Measurements from ENCODE around the gene PALM3.
"Not testable (repeated sequence)": the region's sequence is repeated elsewhere in the genome, so short reads cannot be mapped to it uniquely, and the experiment has no call there.

Gene PALM3

DNA sequence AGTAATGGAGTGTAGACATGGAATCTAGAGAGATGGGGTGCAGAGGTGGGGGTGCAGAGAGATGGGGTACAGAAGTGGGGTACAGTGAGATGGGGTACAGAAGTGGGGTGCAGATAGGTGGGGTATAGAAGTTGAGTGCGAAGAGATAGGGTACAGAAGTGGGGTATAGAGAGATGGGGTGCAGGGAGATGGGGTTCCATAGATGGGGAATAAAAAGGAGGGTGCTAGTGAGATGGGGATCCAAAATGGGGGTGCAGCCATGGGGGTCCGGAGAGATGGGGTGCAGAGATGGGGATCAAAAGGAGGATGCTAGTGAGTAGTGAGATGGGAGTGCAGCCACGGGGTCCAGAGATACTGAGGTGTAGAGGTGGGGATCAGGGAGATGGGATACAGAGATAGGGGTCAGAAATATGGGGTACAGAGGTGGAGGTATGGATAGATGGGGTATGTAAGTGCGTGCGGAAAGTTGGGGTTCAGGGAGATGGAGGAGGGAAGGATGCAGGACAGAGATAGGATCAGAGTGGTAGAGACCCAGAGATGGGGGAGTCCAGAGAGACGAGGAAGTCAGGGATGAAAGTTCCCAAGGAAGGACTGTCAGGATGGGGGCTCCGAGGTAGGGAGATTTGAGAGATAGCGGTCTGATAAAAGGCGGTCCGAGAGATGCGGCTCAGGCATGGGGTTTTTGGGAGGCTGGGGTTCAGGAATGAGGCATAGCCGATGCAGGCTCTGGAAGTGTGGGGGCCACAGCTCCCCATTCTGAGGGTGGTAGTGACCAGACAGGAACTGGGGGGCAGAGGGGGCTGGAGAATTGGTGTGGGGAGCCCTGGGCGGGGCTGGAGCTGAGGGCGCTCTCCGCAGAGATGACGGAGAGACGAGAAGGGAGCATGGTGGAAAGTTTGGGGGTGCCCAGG lies 3.4 kb downstream of the PALM3 start:
- Mint-ChIP-seq H3K27me3 (peaks cover 74% of the 10 kb centered on the region), H3K27ac (no peak overlapping the region), H3K4me1 (ENCODE audit: low read depth) (peaks cover 28% of the 10 kb centered on the region), H3K9me3 (no peaks in the 10 kb centered on the region), H3K36me3 (ENCODE audit: low read depth) (no peaks in the 10 kb centered on the region), H3K4me3 (no peak overlapping the region)
- intact Hi-C loops (cut with micrococcal nuclease), result no loop called here

DNA sequence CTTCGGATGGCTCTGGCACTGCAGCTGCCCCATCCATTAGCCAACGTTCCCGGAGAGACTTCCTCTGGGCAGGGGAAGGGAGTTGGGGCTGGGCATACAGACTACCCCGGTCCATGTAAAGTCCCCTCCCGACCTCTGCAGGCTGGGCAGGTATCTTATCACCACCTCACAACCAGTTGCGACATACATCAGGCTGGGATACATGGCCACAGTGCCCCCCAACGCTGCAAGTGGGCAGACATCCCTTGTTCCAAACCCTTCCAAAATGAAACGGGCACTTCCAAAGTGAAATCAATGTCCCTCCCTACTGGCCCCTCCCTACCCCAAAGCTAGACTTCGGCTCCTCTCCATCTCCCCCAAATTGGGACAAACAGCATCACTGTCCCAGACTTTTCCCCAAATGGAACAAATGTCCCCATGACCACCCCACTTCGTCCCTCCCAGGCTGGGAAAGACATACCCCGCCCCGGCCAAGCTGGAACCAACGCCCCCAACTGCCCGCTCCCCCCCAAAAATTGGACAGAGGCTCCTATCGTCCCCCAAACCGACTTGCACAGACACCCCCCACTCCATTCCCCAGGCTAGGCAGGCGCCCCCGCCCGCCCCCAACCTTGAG lies 5.0 kb downstream of the PALM3 start:
- Mint-ChIP-seq H3K4me1 (ENCODE audit: low read depth) (peaks cover 28% of the 10 kb centered on the region), H3K36me3 (ENCODE audit: low read depth) (peaks cover 11% of the 10 kb centered on the region), H3K27ac (no peak overlapping the region), H3K4me3 (no peak overlapping the region), H3K9me3 (no peaks in the 10 kb centered on the region), H3K27me3 (peaks cover 73% of the 10 kb centered on the region)
- intact Hi-C loops (cut with micrococcal nuclease), result no loop called here

DNA sequence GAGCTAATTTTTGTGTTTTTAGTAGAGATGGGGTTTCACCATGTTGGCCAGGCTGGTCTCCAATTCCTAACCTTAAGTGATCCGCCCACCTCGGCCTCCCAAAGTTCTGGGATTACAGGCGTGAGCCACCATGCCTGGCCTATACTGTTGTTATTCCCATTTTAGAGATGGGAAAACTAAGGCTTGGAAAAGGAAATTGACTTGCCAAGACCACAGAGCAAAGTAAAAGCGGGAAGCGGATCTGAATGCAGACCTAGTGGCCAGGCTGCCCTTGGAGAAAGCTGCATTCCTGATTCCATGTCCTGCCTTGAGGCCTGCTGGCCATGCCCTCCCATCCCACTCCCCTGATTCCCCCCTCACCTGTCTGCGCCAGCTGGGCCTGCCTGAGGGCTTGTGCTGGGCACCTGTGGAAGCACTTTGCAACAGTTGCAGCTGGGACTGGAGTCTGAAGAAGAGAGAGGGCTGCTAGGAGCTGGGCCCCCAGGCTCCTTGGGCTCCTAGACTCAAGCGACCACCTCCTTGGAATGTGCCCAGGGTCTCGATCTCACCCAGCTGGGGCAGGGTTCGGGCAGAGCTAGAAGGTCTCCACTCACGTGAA lies 5.7 kb downstream of the PALM3 start:
- no peak overlapping the region for H3K27ac Mint-ChIP-seq
- H3K9me3 Mint-ChIP-seq, result no peaks in the 10 kb centered on the region
- peaks cover 67% of the 10 kb centered on the region for H3K27me3 Mint-ChIP-seq
- intact Hi-C loops (cut with micrococcal nuclease), result no loop called here
- peaks cover 18% of the 10 kb centered on the region for H3K36me3 Mint-ChIP-seq (ENCODE audit: low read depth)
- peaks cover 28% of the 10 kb centered on the region for H3K4me1 Mint-ChIP-seq (ENCODE audit: low read depth)
- no peak overlapping the region for H3K4me3 Mint-ChIP-seq

DNA sequence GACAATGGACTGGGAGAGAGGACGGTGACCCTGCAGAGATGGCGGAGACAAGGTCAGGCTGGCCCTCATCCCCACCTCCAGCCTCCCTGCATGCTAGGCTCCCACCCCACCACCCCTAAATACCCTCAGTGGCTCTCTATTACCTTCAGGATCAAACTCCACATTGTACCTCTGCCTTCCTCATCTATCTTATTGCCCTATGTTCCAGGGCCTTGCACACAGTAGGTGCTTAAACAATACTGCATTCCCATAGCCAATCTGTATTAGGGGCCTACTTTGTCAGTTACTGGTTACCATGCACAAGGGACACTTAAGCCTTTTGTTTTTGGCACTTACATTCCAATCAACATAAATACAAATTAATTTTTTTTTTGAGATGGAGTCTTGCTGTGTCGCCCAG lies 6.5 kb downstream of the PALM3 start:
- intact Hi-C loops (cut with micrococcal nuclease), result no loop called here
- no peaks in the 10 kb centered on the region for H3K9me3 Mint-ChIP-seq
- peaks cover 59% of the 10 kb centered on the region for H3K27me3 Mint-ChIP-seq
- H3K4me1 Mint-ChIP-seq (ENCODE audit: low read depth), result peaks cover 28% of the 10 kb centered on the region
- no peak overlapping the region for H3K4me3 Mint-ChIP-seq
- no peak overlapping the region for H3K27ac Mint-ChIP-seq
- peaks cover 26% of the 10 kb centered on the region for H3K36me3 Mint-ChIP-seq (ENCODE audit: low read depth)

DNA sequence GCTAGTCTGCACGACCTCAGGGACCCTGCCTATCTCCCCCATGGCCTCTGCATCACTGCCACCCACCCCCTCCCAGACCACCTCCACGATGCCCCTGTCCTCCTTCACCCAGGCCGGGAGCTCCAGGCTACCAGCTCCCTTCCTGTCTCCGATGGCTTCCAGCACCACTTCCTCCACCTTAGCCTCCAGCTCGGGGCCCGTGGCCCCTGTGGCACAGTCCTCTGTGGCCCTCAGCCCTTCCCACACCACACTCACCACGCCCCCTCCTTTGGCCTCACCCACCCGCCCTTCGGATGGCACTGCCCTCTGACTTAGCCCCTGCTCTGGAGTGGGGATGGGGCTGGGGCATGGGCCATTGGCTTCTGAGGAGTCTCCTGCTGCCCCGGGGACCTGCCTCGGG lies 7.2 kb downstream of the PALM3 start:
- intact Hi-C loops (cut with micrococcal nuclease), result no loop called here
- no peak overlapping the region for H3K27ac Mint-ChIP-seq
- peaks cover 53% of the 10 kb centered on the region for H3K27me3 Mint-ChIP-seq
- no peak overlapping the region for H3K4me3 Mint-ChIP-seq
- no peaks in the 10 kb centered on the region for H3K9me3 Mint-ChIP-seq
- H3K36me3 Mint-ChIP-seq (ENCODE audit: low read depth), result peaks cover 32% of the 10 kb centered on the region
- H3K4me1 Mint-ChIP-seq (ENCODE audit: low read depth), result peaks cover 28% of the 10 kb centered on the region

DNA sequence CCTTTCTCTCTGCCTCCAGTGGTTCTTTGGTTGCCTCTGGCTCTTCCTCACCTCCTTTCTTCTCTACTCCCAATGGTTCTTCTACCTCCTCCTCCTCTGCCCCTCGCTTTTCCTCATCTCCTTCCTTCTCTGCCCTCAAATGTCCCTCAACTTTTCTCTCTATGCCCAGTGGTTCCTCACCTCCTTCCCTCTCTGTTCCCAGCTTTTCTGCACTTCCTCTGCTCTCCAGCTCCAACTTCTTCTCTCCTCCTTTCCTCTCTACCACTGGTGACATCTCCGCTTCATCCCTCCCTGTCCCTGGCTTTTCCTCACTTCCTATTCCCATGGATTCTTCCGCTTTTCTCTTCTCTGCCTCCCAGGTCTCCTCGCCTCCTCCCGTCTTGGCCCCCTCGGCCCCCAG lies 7.8 kb downstream of the PALM3 start:
- Mint-ChIP-seq H3K27ac (no peak overlapping the region), H3K4me3 (no peak overlapping the region), H3K36me3 (ENCODE audit: low read depth) (peaks cover 39% of the 10 kb centered on the region), H3K27me3 (peaks cover 48% of the 10 kb centered on the region), H3K9me3 (no peaks in the 10 kb centered on the region), H3K4me1 (ENCODE audit: low read depth) (peaks cover 28% of the 10 kb centered on the region)
- intact Hi-C loops (cut with micrococcal nuclease), result no loop called here

DNA sequence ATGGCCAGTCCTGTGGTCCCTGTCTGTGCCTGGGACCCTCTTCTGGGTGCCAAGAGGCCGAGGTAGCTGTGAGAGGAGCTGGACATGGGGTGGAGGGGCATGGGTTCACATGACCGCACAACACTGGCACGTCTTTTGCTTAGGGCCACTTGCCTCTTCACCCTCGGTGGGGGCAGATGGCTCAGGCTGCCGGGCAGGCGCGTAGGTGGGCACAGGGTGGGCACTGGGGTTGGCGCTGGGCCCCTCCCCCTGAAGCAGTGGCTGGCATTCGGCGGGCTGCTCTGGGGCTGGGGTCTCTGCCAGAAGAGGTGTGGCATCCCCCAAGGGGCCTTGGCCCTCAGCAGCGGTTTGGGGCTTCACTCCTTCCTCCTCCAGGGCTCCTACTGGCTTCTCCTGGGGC lies 8.4 kb downstream of the PALM3 start:
- intact Hi-C loops (cut with micrococcal nuclease), result no loop called here
- Mint-ChIP-seq H3K27me3 (peaks cover 42% of the 10 kb centered on the region), H3K9me3 (no peaks in the 10 kb centered on the region), H3K4me3 (no peak overlapping the region), H3K36me3 (ENCODE audit: low read depth) (peaks cover 45% of the 10 kb centered on the region), H3K4me1 (ENCODE audit: low read depth) (peaks cover 22% of the 10 kb centered on the region), H3K27ac (no peak overlapping the region)

DNA sequence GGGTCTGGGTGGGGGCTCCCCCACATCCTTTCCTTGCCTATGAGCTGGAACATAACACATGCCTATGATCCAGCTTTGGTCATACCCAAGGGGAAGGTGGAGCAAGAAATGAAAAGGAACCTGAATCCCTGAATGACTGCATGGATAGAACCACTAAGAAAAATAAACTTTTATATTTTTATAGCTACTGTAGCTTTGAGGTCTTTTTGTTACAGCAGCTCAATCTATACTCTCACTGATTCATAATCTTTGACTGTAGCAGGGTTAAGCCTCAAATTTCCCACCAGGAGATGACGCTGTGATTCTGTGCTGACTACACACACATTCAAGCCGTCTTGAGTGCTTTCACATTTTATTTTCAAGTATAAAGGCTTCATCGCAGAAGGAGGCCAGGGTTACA lies 8.8 kb downstream of the PALM3 start:
- H3K4me1 Mint-ChIP-seq (ENCODE audit: low read depth), result peaks cover 17% of the 10 kb centered on the region
- no peak overlapping the region for H3K4me3 Mint-ChIP-seq
- intact Hi-C loops (cut with micrococcal nuclease), result no loop called here
- H3K9me3 Mint-ChIP-seq, result no peaks in the 10 kb centered on the region
- H3K27ac Mint-ChIP-seq, result no peak overlapping the region
- H3K36me3 Mint-ChIP-seq (ENCODE audit: low read depth), result peaks cover 49% of the 10 kb centered on the region
- peaks cover 38% of the 10 kb centered on the region for H3K27me3 Mint-ChIP-seq

DNA sequence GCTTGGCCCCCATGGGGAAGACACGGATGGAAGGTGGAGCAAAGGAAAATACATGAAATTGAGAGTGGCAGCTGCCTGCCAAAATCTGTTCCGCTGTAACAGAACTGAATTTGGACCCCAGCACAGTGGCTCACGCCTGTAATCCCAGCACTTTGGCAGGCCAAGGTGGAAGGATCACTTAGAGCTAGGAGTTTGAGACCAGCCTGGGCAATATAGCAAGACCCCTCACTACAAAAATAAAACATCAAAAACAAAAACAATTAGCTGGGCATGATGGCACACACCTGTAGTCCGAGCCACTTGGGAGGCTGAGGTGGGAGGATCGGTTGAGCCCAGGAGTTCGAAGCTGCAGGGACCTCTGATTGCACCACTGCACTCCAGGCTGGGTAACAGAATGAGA lies 9.4 kb downstream of the PALM3 start:
- Mint-ChIP-seq H3K27ac (no peak overlapping the region), H3K4me1 (ENCODE audit: low read depth) (peaks cover 12% of the 10 kb centered on the region), H3K27me3 (peaks cover 32% of the 10 kb centered on the region), H3K4me3 (no peak overlapping the region), H3K9me3 (no peaks in the 10 kb centered on the region), H3K36me3 (ENCODE audit: low read depth) (peaks cover 55% of the 10 kb centered on the region)
- intact Hi-C loops (cut with micrococcal nuclease), result no loop called here

DNA sequence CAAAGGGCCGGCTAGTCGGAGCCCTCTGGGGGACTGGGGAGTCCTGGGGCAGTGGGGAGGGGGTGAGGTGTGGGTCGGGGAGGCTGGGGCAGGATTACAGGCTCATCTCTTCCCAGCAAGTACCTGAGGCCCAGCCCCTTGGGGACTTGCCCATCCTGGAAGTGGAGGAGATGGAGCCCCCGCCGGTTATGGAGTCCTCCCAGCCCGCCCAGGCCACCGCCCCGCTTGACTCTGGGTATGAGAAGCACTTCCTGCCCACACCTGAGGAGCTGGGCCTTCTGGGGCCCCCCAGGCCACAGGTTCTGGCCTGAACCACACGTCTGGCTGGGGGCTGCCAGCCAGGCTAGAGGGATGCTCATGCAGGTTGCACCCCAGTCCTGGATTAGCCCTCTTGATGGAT lies 9.9 kb downstream of the PALM3 start:
- peaks cover 12% of the 10 kb centered on the region for H3K4me1 Mint-ChIP-seq (ENCODE audit: low read depth)
- intact Hi-C loops (cut with micrococcal nuclease), result no loop called here
- H3K27me3 Mint-ChIP-seq, result peaks cover 29% of the 10 kb centered on the region
- H3K4me3 Mint-ChIP-seq, result no peak overlapping the region
- no peak overlapping the region for H3K27ac Mint-ChIP-seq
- H3K9me3 Mint-ChIP-seq, result no peaks in the 10 kb centered on the region
- peaks cover 60% of the 10 kb centered on the region for H3K36me3 Mint-ChIP-seq (ENCODE audit: low read depth)

DNA sequence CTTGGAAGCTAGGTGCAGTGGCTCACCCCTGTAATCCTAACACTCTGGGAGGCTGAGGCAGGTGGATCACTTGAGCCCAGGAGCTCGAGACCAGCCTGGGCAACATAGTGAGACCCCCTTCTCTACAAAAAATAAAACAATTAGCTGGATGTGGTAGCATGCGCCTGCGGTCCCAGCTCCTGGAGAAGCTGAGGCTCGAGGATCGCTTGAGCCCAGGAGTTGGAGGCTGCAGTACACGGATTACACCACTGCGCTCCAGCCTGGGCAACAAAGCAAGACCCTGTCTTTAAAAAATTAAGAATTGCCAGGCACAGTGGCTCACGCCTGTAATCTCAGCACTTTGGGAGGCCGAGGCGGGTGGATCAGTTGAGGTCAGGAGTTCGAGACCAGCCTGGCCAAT lies 10.9 kb downstream of the PALM3 start:
- H3K27ac Mint-ChIP-seq; H3K4me3 Mint-ChIP-seq; intact Hi-C loops (cut with micrococcal nuclease); H3K9me3 Mint-ChIP-seq: not testable (repeated sequence)
- H3K27me3 Mint-ChIP-seq, result peaks cover 21% of the 10 kb centered on the region
- peaks cover 70% of the 10 kb centered on the region for H3K36me3 Mint-ChIP-seq (ENCODE audit: low read depth)
- H3K4me1 Mint-ChIP-seq (ENCODE audit: low read depth), result peaks cover 18% of the 10 kb centered on the region

DNA sequence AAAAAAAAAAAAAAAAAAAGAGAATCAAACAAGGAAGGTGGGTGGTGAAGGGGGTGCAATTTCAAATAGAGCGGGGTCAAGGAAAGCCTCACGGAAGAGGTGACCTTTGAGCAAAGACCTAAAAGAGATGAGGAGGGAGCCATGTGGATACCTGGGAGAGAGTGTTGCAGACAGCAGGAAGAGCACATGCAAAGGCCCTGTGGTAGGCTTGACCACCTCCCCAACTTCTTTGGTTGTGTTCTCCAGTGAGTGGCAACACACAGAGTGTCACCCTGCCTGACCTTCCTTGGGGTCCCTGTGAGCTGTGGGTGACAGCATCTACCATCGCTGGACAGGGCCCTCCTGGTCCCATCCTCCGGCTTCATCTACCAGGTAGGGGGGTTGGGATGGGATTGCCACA lies 11.4 kb downstream of the PALM3 start:
- peaks cover 21% of the 10 kb centered on the region for H3K27me3 Mint-ChIP-seq
- H3K4me1 Mint-ChIP-seq (ENCODE audit: low read depth), result peaks cover 18% of the 10 kb centered on the region
- H3K36me3 Mint-ChIP-seq (ENCODE audit: low read depth), result peaks cover 74% of the 10 kb centered on the region
- H3K9me3 Mint-ChIP-seq, result no peaks in the 10 kb centered on the region
- intact Hi-C loops (cut with micrococcal nuclease), result no loop called here
- no peak overlapping the region for H3K27ac Mint-ChIP-seq
- H3K4me3 Mint-ChIP-seq, result no peak overlapping the region

DNA sequence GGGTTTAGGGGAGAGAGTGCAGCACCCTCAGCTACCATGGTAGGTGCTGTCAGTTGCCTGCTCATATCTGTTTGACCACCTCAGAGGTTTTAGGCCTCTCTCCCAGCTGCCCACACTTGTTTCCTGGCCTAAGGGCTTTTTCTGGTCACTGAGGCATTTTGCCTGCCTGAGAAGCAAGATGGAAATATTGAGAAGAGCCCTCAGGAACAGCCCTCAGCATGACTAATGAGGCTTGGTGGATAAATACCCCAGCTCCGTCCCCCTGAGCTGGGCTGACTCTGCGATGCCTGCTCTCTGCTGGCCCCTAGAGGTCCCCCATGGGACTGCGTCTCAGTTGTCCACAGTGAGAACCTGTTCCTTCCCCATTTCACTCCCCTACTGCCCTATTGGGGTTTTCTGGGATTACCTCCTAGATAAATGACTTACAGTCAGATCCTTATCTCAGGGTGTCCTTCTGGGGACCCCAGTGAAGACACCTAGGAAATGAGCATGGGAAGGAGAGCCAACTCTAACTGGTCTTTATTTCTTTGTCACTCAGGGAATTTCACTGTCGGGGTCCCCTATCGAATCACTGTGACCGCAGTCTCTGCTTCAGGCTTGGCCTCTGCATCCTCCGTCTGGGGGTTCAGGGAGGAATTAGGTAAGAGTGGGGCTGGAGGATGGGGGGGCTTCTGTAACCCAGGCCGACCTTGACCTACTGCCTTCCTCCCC lies 13.3 kb downstream of the PALM3 start:
- Mint-ChIP-seq H3K27me3 (peaks cover 3% of the 10 kb centered on the region), H3K4me1 (ENCODE audit: low read depth) (peaks cover 7% of the 10 kb centered on the region), H3K36me3 (ENCODE audit: low read depth) (peaks cover 89% of the 10 kb centered on the region), H3K27ac (no peak overlapping the region), H3K9me3 (no peaks in the 10 kb centered on the region), H3K4me3 (no peak overlapping the region)
- intact Hi-C loops (cut with micrococcal nuclease), result loop anchor here (5.0 kb wide), 1 partner anchor 166 kb away; no protein-coding TSS in a partner anchor

DNA sequence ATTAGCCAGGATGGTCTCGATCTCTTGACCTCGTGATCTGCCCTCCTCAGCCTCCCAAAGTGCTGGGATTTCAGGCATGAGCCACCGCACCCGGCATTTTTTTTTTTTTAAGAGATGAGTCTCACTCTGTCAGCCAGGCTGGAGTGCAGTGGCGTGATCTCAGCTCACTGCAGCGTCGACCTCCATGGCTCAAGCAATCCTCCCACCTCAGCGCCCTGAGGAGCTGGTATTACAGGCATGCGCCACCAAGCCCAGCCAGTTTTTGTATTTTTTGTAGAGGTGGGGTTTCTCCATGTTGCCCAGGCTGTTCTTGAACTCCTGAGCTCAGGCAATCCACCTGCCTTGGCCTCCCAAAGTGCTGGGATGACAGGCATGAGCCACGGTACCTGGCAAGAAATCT lies 14.0 kb downstream of the PALM3 start:
- Mint-ChIP-seq H3K4me1 (ENCODE audit: low read depth) (peaks cover 11% of the 10 kb centered on the region), H3K36me3 (ENCODE audit: low read depth) (peaks cover 95% of the 10 kb centered on the region)
- H3K9me3 Mint-ChIP-seq, H3K27ac Mint-ChIP-seq, H3K4me3 Mint-ChIP-seq, H3K27me3 Mint-ChIP-seq: not testable (repeated sequence)
- intact Hi-C loops (cut with micrococcal nuclease), result loop anchor here (5.0 kb wide), 1 partner anchor 166 kb away; no protein-coding TSS in a partner anchor
